GM12878 (cell line): ENCODE measurements around the gene PLCG2. TPM values are rescaled to one million over a fixed set of nuclear protein-coding genes. Genes with fewer than 3 reads are reported as not detected.

ENCODE experiments used
- ATAC-seq: fragments of 200-7000 bp; cut with Tn5 transposase; 3 replicates; pipeline ENCODE4 v1.9.1; 2020; ENCODE audit warnings: mild to moderate bottlenecking, moderate library complexity
- BruUV-seq: library from RNA; stranded (reverse); fragments of 400-500 nt; replicated peaks from 2 replicates; lab custom pipeline; 2021; lab: Mats Ljungman, UMichigan
- CTCF ChIA-PET: fragments of 300-600 bp; sonication (Branson Sonifier 250); formaldehyde crosslinking; extraction: SDS; loops from one replicate; lab custom pipeline; 2021; ENCODE audit warnings: inconsistent platforms; lab: Yijun Ruan, JAX
- POLR2A ChIA-PET: fragments of 350-600 bp; formaldehyde crosslinking; extraction: SDS; loops from one replicate; lab custom pipeline; 2021; ENCODE audit warnings: inconsistent platforms; lab: Charles Lee
- RAD21 ChIA-PET: fragments of 300-600 bp; sonication (Branson Sonifier 250); formaldehyde crosslinking; loops from one replicate; lab custom pipeline; 2023; ENCODE audit warnings: antibody characterized with exemption; ENCODE audit not compliant: unreplicated experiment; lab: Charles Lee
- SMC1A ChIA-PET: fragments of 300-600 bp; sonication (Branson Sonifier 250); formaldehyde crosslinking; loops from one replicate; lab custom pipeline; 2023; ENCODE audit not compliant: unreplicated experiment, uncharacterized antibody; lab: Charles Lee
- DNase-seq: peaks from one replicate; pipeline ENCODE4 v3.0.0-alpha.2; 2011; ENCODE audit warnings: low read depth, low spot score
- FAIRE-seq: peaks from 3 replicates; lab custom pipeline; 2011; peaks lifted over from hg19 to GRCh38; lab: Jason Lieb, UNC
- H2AFZ ChIP-seq: 2 replicates; pipeline ENCODE4 v1.6.0; 2011; ENCODE audit warnings: low read depth, low read length, control low read depth; ENCODE audit not compliant: control insufficient read depth
- H3K27ac ChIP-seq: 2 replicates; pipeline ENCODE4 v1.5.1; 2011; ENCODE audit warnings: control low read depth; ENCODE audit not compliant: control insufficient read depth, insufficient read depth
- H3K27me3 ChIP-seq, 2 experiments: replicated peaks in 1 of 2; 2 replicates each; pipeline versions ENCODE4 v1.6.0 to v1.6.1; 2011; ENCODE audit warnings: low read length in 1 of 2; ENCODE audit not compliant: control insufficient read depth in 2 of 2, insufficient read depth in 2 of 2
- H3K36me3 ChIP-seq, 2 experiments: 2 replicates each; pipeline ENCODE4 v1.5.1; 2011; ENCODE audit warnings: low read length in 1 of 2; ENCODE audit not compliant: control insufficient read depth in 2 of 2, insufficient read depth in 2 of 2
- H3K4me1 ChIP-seq: 2 replicates; pipeline ENCODE4 v1.6.1; 2011; ENCODE audit warnings: mild to moderate bottlenecking, low read length, moderate library complexity, mixed read lengths; ENCODE audit not compliant: control insufficient read depth, insufficient read depth
- H3K4me2 ChIP-seq: 2 replicates; pipeline ENCODE4 v1.6.0; 2011; ENCODE audit warnings: control low read depth; ENCODE audit not compliant: control insufficient read depth, insufficient read depth
- H3K4me3 ChIP-seq: fragments of 200-600 bp; sonication (generic); 2 replicates; pipeline ENCODE4 v1.5.1; 2016
- H3K79me2 ChIP-seq: 2 replicates; pipeline ENCODE4 v1.6.0; 2011; ENCODE audit warnings: low read length; ENCODE audit not compliant: control insufficient read depth, insufficient read depth
- H3K9ac ChIP-seq: 2 replicates; pipeline ENCODE4 v1.8.0; 2011; ENCODE audit warnings: low read length, control low read depth, mixed read lengths; ENCODE audit not compliant: control insufficient read depth, insufficient read depth
- H3K9me3 ChIP-seq: replicated peaks from 3 replicates; pipeline ENCODE4 v1.5.1; 2011; ENCODE audit warnings: mild to moderate bottlenecking, low read length; ENCODE audit not compliant: control insufficient read depth, insufficient read depth
- H4K20me1 ChIP-seq: 2 replicates; pipeline ENCODE4 v1.6.0; 2011; ENCODE audit not compliant: control insufficient read depth, insufficient read depth
- BCL11A ChIP-seq: IDR thresholded peaks from 2 replicates; pipeline ENCODE4 v1.6.1; 2011; ENCODE audit warnings: low read depth, low read length
- CREB1 ChIP-seq: IDR thresholded peaks from 2 replicates; pipeline ENCODE4 v1.6.1; 2012; ENCODE audit warnings: low read depth, mild to moderate bottlenecking, inconsistent platforms
- EP300 ChIP-seq, 2 experiments: fragments of 150-350 bp in 1 of 2; IDR thresholded peaks; 2 replicates each; pipeline ENCODE4 v1.6.1; 2011 to 2012; ENCODE audit warnings: low read depth in 2 of 2, low read length in 2 of 2, borderline replicate concordance in 1 of 2, improper control_type of control experiment in 1 of 2, inconsistent platforms in 1 of 2; ENCODE audit not compliant: control insufficient read depth in 1 of 2
- LARP7 ChIP-seq: fragments of 450-650 bp; IDR thresholded peaks from 2 replicates; pipeline ENCODE4 v1.6.1; 2017; ENCODE audit warnings: mild to moderate bottlenecking
- NBN ChIP-seq: fragments of 450-650 bp; IDR thresholded peaks from 2 replicates; pipeline ENCODE4 v1.6.1; 2016
- RELA ChIP-seq: fragments of 450-650 bp; IDR thresholded peaks from 2 replicates; pipeline ENCODE4 v1.8.0; 2014; ENCODE audit warnings: borderline replicate concordance; ENCODE audit not compliant: partially characterized antibody
- SMAD1 ChIP-seq: fragments of 450-650 bp; IDR thresholded peaks from 2 replicates; pipeline ENCODE4 v1.6.1; 2018; ENCODE audit warnings: mild to moderate bottlenecking, low read depth; ENCODE audit not compliant: partially characterized antibody
- SMAD5 ChIP-seq: IDR thresholded peaks from 2 replicates; pipeline ENCODE4 v1.6.1; 2016; ENCODE audit warnings: antibody characterized with exemption, low read depth
- SP1 ChIP-seq: IDR thresholded peaks from one replicate; pipeline ENCODE4 v1.6.1; 2011; ENCODE audit warnings: low read depth, low read length
- SREBF1 ChIP-seq: IDR thresholded peaks from 2 replicates; pipeline ENCODE4 v1.6.1; 2012; ENCODE audit warnings: mild to moderate bottlenecking, low read length
- TCF3 ChIP-seq: IDR thresholded peaks from 2 replicates; pipeline ENCODE4 v1.6.1; 2012; ENCODE audit warnings: low read depth, mild to moderate bottlenecking, low read length, borderline replicate concordance; ENCODE audit not compliant: insufficient read depth
- YBX1 ChIP-seq: fragments of 450-650 bp; IDR thresholded peaks from 2 replicates; pipeline ENCODE4 v1.6.1; 2016; ENCODE audit warnings: antibody characterized with exemption
- ZBTB33 ChIP-seq: fragments of 450-650 bp; IDR thresholded peaks from 2 replicates; pipeline ENCODE4 v1.6.1; 2017; ENCODE audit warnings: mild to moderate bottlenecking
- ZNF207 ChIP-seq: fragments of 450-650 bp; IDR thresholded peaks from 2 replicates; pipeline ENCODE4 v1.6.1; 2014; ENCODE audit warnings: antibody characterized with exemption, mild to moderate bottlenecking, borderline replicate concordance
- ZNF24 ChIP-seq: fragments of 450-650 bp; IDR thresholded peaks from 2 replicates; pipeline ENCODE4 v1.6.1; 2017; ENCODE audit warnings: antibody characterized with exemption, mild to moderate bottlenecking
- ZNF622 ChIP-seq: fragments of 450-650 bp; IDR thresholded peaks from 2 replicates; pipeline ENCODE4 v1.6.1; 2017; ENCODE audit warnings: mild to moderate bottlenecking, inconsistent platforms
- WGBS: methylation state at CpG from one replicate; pipeline ENCODE4 v1.1.6; 2016; ENCODE audit warnings: low lambda C conversion rate; ENCODE audit not compliant: insufficient replicate concordance, insufficient coverage; ENCODE audit errors: missing lambda C conversion rate; 5-methylcytosine and 5-hydroxymethylcytosine counted together
- in situ Hi-C: fragments of 300-500 bp; cut with MboI; formaldehyde crosslinking; loops from 9 replicates; pipeline ENCODE4 v1.14.3; 2018; ENCODE audit warnings: mixed read lengths
- intact Hi-C: fragments of 100-400 bp; cut with micrococcal nuclease; formaldehyde crosslinking; loops from one replicate; pipeline ENCODE4 v1.14.2; 2022; ENCODE audit not compliant: unreplicated experiment
- polyA plus RNA-seq, 11 experiments: library from polyadenylated mRNA; depleted of rRNA in 4 of 11; unstranded in 6 of 11; stranded (reverse) in 5 of 11; fragments of >200 nt; fragmentation: Nextera tagmentation in 4 of 11; fragmentation: Illumina TruSeq in 1 of 11; extraction: Ambion mirVana in 4 of 11; extraction: Trizol in 1 of 11; gene quantifications; 1 replicate in 1 of 11; 2 replicates in 10 of 11; pipeline versions ENCODE4 v1.2.1 to v1.2.3, GENCODE V29; 2011 to 2016; ENCODE audit warnings: inconsistent platforms in 2 of 11, missing spikeins in 2 of 11, low read depth in 1 of 11
- total RNA-seq, 4 experiments: library from RNA; depleted of rRNA in 3 of 4; stranded (reverse); fragments of >200 nt in 3 of 4; fragmentation: Illumina TruSeq in 1 of 4; extraction: Trizol in 1 of 4; gene quantifications; 2 replicates each; pipeline versions ENCODE4 v1.2.1 to v1.2.3, GENCODE V29; 2013 to 2021
- TF ChIP-seq, protein P1 (sequence below): fragments of 150-350 bp; IDR thresholded peaks from 2 replicates; pipeline ENCODE4 v1.6.1; 2016; ENCODE audit warnings: low read depth, low read length
- TF ChIP-seq, protein P2 (sequence below): fragments of 450-650 bp; formaldehyde crosslinking; IDR thresholded peaks from 2 replicates; pipeline ENCODE4 v1.5.0; 2022; ENCODE audit warnings: mild to moderate bottlenecking, missing genetic modification characterization

The PLCG2 gene
- total and polyA plus RNA-seq, 10 of the 15 experiments (the other 5 are each of a cell fraction or from before 2014, with no cell fraction given), result 47.6 to 256 (median 149) TPM

- intact Hi-C loops (no loop called here), in situ Hi-C loops (no loop called here)
- Histone ChIP-seq H3K9me3 (no peaks in the 10 kb centered on the region), H3K36me3 (no peaks in the 10 kb centered on the region), H3K4me2 (no peak overlapping the region), H3K27ac (no peak overlapping the region), H2AFZ (no peak overlapping the region), H3K4me3 (no peak overlapping the region), H3K9ac (no peak overlapping the region), H3K4me1 (no peaks in the 10 kb centered on the region), H3K27me3 (no peaks in the 10 kb centered on the region), H4K20me1 (no peaks in the 10 kb centered on the region), H3K79me2 (no peaks in the 10 kb centered on the region)
- ChIA-PET SMC1A (no interaction called here), POLR2A (no interaction called here), CTCF (no interaction called here), RAD21 (no interaction called here)
- ATAC-seq (no peak), FAIRE-seq (no peak), DNase-seq (no peak)
- BruUV-seq, result no TSS peak
- 94% methylated on average over 2 of the region's 2 CpGs for WGBS
- TF ChIP-seq NBN (no peak), SREBF1 (no peak), SMAD1 (no peak), TCF3 (no peak), CREB1 (no peak), ZNF622 (no peak), EP300 (IDR thresholded peaks at IDR 0.05; ENCODE audit: borderline replicate concordance in 1 of 2, control insufficient read depth in 1 of 2, low read depth in 2 of 2, low read length in 2 of 2) (no peak), SMAD5 (no peak), ZNF207 (no peak), SP1 (no peak), ZBTB33 (no peak), BCL11A (no peak), RELA (no peak), YBX1 (no peak), ZNF24 (no peak), LARP7 (no peak)
- TF ChIP-seq, protein P1, sequence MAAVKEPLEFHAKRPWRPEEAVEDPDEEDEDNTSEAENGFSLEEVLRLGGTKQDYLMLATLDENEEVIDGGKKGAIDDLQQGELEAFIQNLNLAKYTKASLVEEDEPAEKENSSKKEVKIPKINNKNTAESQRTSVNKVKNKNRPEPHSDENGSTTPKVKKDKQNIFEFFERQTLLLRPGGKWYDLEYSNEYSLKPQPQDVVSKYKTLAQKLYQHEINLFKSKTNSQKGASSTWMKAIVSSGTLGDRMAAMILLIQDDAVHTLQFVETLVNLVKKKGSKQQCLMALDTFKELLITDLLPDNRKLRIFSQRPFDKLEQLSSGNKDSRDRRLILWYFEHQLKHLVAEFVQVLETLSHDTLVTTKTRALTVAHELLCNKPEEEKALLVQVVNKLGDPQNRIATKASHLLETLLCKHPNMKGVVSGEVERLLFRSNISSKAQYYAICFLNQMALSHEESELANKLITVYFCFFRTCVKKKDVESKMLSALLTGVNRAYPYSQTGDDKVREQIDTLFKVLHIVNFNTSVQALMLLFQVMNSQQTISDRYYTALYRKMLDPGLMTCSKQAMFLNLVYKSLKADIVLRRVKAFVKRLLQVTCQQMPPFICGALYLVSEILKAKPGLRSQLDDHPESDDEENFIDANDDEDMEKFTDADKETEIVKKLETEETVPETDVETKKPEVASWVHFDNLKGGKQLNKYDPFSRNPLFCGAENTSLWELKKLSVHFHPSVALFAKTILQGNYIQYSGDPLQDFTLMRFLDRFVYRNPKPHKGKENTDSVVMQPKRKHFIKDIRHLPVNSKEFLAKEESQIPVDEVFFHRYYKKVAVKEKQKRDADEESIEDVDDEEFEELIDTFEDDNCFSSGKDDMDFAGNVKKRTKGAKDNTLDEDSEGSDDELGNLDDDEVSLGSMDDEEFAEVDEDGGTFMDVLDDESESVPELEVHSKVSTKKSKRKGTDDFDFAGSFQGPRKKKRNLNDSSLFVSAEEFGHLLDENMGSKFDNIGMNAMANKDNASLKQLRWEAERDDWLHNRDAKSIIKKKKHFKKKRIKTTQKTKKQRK, result no peak
- TF ChIP-seq, protein P2, sequence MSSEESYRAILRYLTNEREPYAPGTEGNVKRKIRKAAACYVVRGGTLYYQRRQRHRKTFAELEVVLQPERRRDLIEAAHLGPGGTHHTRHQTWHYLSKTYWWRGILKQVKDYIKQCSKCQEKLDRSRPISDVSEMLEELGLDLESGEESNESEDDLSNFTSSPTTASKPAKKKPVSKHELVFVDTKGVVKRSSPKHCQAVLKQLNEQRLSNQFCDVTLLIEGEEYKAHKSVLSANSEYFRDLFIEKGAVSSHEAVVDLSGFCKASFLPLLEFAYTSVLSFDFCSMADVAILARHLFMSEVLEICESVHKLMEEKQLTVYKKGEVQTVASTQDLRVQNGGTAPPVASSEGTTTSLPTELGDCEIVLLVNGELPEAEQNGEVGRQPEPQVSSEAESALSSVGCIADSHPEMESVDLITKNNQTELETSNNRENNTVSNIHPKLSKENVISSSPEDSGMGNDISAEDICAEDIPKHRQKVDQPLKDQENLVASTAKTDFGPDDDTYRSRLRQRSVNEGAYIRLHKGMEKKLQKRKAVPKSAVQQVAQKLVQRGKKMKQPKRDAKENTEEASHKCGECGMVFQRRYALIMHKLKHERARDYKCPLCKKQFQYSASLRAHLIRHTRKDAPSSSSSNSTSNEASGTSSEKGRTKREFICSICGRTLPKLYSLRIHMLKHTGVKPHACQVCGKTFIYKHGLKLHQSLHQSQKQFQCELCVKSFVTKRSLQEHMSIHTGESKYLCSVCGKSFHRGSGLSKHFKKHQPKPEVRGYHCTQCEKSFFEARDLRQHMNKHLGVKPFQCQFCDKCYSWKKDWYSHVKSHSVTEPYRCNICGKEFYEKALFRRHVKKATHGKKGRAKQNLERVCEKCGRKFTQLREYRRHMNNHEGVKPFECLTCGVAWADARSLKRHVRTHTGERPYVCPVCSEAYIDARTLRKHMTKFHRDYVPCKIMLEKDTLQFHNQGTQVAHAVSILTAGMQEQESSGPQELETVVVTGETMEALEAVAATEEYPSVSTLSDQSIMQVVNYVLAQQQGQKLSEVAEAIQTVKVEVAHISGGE (CRISPR knock-in tag), result no peak
These were observed 218.6 kb downstream of the PLCG2 start for GRCh38 chr16:81997738-81998137.
